Measurements from ENCODE around the gene PGK1. TPM values are rescaled to one million over a fixed set of nuclear protein-coding genes. Genes with fewer than 3 reads are reported as not detected.
A peak's percentile ranks its signal among the peaks of the same experiment; 100 is the strongest.

The PGK1 gene
- total RNA-seq, 1 experiment from 2014 or later: 492 TPM

- intact Hi-C loops (cut with micrococcal nuclease): loop anchor here (5.0 kb wide), 1 partner anchor 206 kb away; the partner anchor contains the start of genes COX7B and MAGT1
- BruUV-seq (replicated peaks): TSS peak; percentile 93
Measured at GRCh38 chrX:78103001-78103622, 936 bp upstream of the PGK1 start.

More at GRCh38 chrX:78103001-78103622, 936 bp upstream of the PGK1 start:
- Histone ChIP-seq H3K79me2 (ENCODE audit: insufficient read depth, low read length) (peaks cover 41% of the 10 kb centered on the region), H3K4me3 (replicated peaks in 1 of 2; ENCODE audit: low read depth in 1 of 2, low read length in 2 of 2) (peak overlapping the region; percentile 39 to 47), H3K27me3 (ENCODE audit: insufficient read depth, low read length) (no peaks in the 10 kb centered on the region), H3K4me1 (ENCODE audit: control insufficient read depth in 1 of 2, insufficient read depth in 2 of 2, low read length in 2 of 2) (peaks cover 8 to 35% of the 10 kb centered on the region in 2 experiments; a peak in 3 of 4 replicates), H4K20me1 (ENCODE audit: insufficient read depth) (peaks cover 14% of the 10 kb centered on the region), H2AFZ (ENCODE audit: low read depth, low read length, poor library complexity, severe bottlenecking) (peak overlapping the region; percentile 35), H3K27ac (ENCODE audit: low read depth, low read length) (peak overlapping the region; percentile 75), H3K9me2 (ENCODE audit: insufficient read depth) (no peaks in the 10 kb centered on the region), H3K9me3 (ENCODE audit: control insufficient read depth in 1 of 2, insufficient read depth in 1 of 2, low read depth in 1 of 2, low read length in 2 of 2) (no peaks in the 10 kb centered on the region), H3K4me2 (ENCODE audit: low read length) (peak overlapping the region; percentile 70), H3K36me3 (ENCODE audit: control insufficient read depth in 1 of 2, insufficient read depth in 2 of 2, low read length in 2 of 2) (peaks cover 8 to 16% of the 10 kb centered on the region in 2 experiments; a peak in 3 of 4 replicates), H3K9ac (ENCODE audit: low read length) (peak overlapping the region; percentile 50)
- POLR2A ChIA-PET: no interaction called here
- DNase-seq (ENCODE audit: low read depth, low spot score): no peak
- RAD21 ChIA-PET (ENCODE audit: low non-redundant PET in 1 of 2, low total read pairs in 2 of 2, uncharacterized antibody in 2 of 2, unreplicated experiment in 2 of 2): no interaction called here
- TF ChIP-seq CEBPB (IDR thresholded peaks at IDR 0.05; ENCODE audit: low read depth) (no peak), RAD21 (IDR thresholded peaks at IDR 0.05; ENCODE audit: low read depth) (no peak), ATF3 (IDR thresholded peaks at IDR 0.05) (no peak), REST (IDR thresholded peaks at IDR 0.05; ENCODE audit: low read depth) (no peak), FOSL1 (IDR thresholded peaks at IDR 0.05; ENCODE audit: low read depth) (no peak), ZNF274 (IDR thresholded peaks at IDR 0.05; ENCODE audit: low read depth, low read length) (no peak), TCF7L2 (IDR thresholded peaks at IDR 0.05; ENCODE audit: borderline replicate concordance, extremely low read depth, insufficient read depth, insufficient read length) (no peak), SP1 (IDR thresholded peaks at IDR 0.05; ENCODE audit: low read depth) (no peak), POLR2A (IDR thresholded peaks at IDR 0.05; ENCODE audit: borderline replicate concordance, extremely low read depth, insufficient read depth, insufficient read length) (no peak), POLR2AphosphoS5 (IDR thresholded peaks at IDR 0.05; ENCODE audit: low read depth, low read length) (no peak), EZH2 (IDR thresholded peaks at IDR 0.05) (no peak), MAX (IDR thresholded peaks at IDR 0.05) (no peak), YY1 (IDR thresholded peaks at IDR 0.05; ENCODE audit: extremely low read depth, insufficient replicate concordance, low read depth, low read length) (no peak), EZH2phosphoT487 (IDR thresholded peaks at IDR 0.05; ENCODE audit: borderline replicate concordance) (no peak), EGR1 (IDR thresholded peaks at IDR 0.05; ENCODE audit: low read depth) (no peak), JUND (IDR thresholded peaks at IDR 0.05) (no peak), SRF (IDR thresholded peaks at IDR 0.05; ENCODE audit: low read depth) (no peak), ELF1 (IDR thresholded peaks at IDR 0.05; ENCODE audit: borderline replicate concordance, low read depth) (no peak)
- TF ChIP-seq, protein P1, sequence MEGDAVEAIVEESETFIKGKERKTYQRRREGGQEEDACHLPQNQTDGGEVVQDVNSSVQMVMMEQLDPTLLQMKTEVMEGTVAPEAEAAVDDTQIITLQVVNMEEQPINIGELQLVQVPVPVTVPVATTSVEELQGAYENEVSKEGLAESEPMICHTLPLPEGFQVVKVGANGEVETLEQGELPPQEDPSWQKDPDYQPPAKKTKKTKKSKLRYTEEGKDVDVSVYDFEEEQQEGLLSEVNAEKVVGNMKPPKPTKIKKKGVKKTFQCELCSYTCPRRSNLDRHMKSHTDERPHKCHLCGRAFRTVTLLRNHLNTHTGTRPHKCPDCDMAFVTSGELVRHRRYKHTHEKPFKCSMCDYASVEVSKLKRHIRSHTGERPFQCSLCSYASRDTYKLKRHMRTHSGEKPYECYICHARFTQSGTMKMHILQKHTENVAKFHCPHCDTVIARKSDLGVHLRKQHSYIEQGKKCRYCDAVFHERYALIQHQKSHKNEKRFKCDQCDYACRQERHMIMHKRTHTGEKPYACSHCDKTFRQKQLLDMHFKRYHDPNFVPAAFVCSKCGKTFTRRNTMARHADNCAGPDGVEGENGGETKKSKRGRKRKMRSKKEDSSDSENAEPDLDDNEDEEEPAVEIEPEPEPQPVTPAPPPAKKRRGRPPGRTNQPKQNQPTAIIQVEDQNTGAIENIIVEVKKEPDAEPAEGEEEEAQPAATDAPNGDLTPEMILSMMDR (IDR thresholded peaks at IDR 0.05 in 2 of 3, conservative IDR thresholded peaks at IDR 0.05 in 1 of 3; ENCODE audit: borderline replicate concordance in 1 of 3, insufficient read depth in 1 of 3, low read depth in 2 of 3, low read length in 2 of 3): no peak
- CTCF ChIA-PET: interaction anchor here (1.0 kb wide), 1 partner anchor 11 kb away, joined by 3 read pairs; no protein-coding TSS in a partner anchor
- ATAC-seq: no peak
